PC-9 (cell line): ENCODE data around the gene TM6SF1.
"Not testable (repeated sequence)": the region's sequence is repeated elsewhere in the genome, so short reads cannot be mapped to it uniquely, and the experiment has no call there.

Experiments
- EZH2 ChIP-seq: fragments of 200-600 bp; sonication (generic); IDR thresholded peaks from 2 replicates; pipeline ENCODE4 v1.8.0; 2017; ENCODE audit warnings: antibody characterized with exemption, low read depth
- TF ChIP-seq, protein P1 (sequence below): fragments of 200-600 bp; sonication (generic); conservative IDR thresholded peaks from 2 replicates; pipeline ENCODE4 v1.6.1; 2017; ENCODE audit warnings: mixed run types, antibody characterized with exemption, mild to moderate bottlenecking, moderate library complexity

DNA sequence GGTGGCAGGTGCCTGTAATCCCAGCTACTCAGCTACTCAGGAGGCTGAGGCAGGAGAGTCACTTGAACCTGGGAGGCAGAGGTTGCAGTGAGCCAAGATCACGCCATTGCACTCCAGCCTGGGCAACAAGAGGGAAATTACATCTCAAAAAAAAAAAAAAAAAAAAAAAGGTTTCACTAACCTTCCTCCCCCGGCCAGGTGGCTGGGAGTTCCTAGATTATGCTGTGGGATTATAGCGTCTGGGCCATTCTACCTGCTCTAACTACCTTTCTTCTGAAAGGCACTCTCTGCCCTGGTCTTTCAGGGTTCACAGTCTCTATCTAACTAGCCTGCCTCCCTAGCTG, 15.5 kb upstream of the TM6SF1 start:
- TF ChIP-seq EZH2: not testable (repeated sequence)
- TF ChIP-seq, protein P1, sequence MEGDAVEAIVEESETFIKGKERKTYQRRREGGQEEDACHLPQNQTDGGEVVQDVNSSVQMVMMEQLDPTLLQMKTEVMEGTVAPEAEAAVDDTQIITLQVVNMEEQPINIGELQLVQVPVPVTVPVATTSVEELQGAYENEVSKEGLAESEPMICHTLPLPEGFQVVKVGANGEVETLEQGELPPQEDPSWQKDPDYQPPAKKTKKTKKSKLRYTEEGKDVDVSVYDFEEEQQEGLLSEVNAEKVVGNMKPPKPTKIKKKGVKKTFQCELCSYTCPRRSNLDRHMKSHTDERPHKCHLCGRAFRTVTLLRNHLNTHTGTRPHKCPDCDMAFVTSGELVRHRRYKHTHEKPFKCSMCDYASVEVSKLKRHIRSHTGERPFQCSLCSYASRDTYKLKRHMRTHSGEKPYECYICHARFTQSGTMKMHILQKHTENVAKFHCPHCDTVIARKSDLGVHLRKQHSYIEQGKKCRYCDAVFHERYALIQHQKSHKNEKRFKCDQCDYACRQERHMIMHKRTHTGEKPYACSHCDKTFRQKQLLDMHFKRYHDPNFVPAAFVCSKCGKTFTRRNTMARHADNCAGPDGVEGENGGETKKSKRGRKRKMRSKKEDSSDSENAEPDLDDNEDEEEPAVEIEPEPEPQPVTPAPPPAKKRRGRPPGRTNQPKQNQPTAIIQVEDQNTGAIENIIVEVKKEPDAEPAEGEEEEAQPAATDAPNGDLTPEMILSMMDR: not testable (repeated sequence)
